ENCODE results near the gene OTOP1.

GRCh38 chr4:4268776-4269175, 42.0 kb upstream of the OTOP1 start:
- TF ChIP-seq CTCF (IDR thresholded peaks at IDR 0.05) = no peak
- no peak for TF ChIP-seq EP300 (IDR thresholded peaks at IDR 0.05)
